Fibroblast of upper back skin (primary cell): Measurements from ENCODE around the gene ASB16.

Experiments
- DNase-seq: peaks from one replicate; pipeline ENCODE4 v3.0.0-alpha.2; 2013

Gene ASB16

DNA sequence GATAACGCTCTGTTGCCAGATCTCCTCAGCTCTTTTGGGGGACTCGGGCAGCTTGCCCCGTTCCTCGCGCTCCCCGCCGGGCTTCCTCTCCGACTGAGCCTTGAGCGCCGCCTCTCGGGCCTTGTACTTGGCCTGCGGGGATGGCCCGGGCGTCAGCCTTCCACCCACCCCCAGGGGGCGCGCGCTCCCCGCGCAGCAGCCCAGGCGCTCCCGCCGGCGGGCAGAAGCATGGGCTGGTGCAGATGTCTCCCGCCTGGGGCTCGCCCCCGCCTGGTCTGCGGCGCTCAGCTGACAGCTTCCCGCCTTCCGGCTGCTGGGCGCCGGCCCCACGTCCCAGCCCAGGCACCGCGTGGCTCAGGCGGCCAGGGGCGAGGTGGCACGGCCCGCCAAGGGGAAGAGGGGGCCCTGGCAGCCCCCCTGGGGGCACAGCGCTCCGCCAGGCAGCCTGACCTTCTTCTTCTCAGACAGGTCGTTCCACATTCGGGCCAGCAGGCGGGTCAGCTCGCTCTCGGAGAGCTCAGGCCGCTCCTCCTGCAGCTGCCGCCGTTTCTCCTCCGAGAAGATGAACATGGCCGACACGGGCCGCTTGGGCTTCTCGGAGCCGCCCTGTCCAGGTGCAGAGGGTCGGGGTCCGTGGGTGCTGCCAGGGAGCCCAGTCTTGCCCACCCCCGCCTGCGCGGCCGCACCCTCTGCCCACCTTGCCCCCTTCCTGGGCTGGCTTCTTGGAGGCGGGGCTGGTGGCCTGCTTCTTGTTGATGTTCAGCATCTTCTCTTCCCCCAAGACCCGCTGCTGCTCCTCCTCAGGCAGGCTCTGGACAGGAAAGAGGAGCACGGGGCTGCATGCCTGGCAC is 40.1 kb downstream of the ASB16 start:
- DNase-seq, result peak; percentile 83

- DNase-seq, result no peak
Measured at GRCh38 chr17:44211281-44212265, 41.1 kb downstream of the ASB16 start.

DNA sequence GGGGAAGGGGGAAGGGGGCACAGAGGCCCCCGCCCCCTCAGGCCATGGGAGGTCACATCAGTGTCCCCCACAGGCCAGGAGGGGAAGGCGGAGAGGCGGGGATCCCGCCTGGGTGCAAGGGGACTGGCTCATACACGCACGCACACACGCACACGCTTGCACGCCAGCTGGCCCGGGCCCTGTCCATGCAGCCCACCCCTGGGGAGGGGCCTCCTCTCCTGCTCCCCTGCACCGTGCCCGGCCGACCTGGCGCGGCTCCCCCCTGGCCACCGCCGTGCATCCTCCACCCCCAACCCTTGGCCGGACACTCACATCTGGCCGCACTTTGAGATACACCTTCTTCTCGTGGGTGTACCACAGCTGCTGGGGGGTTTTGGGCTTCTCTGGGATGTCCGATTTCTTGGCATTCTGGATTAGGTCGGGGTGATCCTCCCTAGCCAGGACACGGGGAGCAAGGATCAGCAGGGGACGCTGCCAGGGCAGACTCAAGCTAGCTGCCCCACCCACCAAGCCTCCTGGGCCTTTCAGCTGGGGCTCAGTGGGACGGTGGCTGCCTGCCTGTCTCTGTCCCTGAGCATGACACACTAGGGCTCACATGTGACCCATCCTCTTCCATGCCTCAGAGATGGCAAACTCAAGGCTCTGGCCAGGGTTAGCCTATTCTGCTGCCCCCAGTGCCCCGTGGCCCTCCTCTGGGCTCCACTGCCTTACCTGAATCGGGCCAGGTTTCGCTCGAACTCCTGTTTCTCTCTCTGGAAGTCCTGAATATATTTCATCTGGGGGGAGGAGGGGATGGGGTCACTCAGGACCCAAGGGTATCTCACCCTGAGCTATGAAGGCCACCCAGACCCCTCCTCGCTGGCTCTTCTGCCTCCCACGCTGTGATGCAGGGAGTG is 42.3 kb downstream of the ASB16 start:
- DNase-seq, result no peak

- no peak for DNase-seq
Measured at GRCh38 chr17:44213403-44214229, 43.1 kb downstream of the ASB16 start.

GRCh38 chr17:44214230-44214494 is 43.7 kb downstream of the ASB16 start:
- DNase-seq, result no peak

- no peak for DNase-seq
Measured at GRCh38 chr17:44214896-44215295, 44.4 kb downstream of the ASB16 start.

GRCh38 chr17:44216173-44216572 is 45.7 kb downstream of the ASB16 start:
- no peak for DNase-seq

DNA sequence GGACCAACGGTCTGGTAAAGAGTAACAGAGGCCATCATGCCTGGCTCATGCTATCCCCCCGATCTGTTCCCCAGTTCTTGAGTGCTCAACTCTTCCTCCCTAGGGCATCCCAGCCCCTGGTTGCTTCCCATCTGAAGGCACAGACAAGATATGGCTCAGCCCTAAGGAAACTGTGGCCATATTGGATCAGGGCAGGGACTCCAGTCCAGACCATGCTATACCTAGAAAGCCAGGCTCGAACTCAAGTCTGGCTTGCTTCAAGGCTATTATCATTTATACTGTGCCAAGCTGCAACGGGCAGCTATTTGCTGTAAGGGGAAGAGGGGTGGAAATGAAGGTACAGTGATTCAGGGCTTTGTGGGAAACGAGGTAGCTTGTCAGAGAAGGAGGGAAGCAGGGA is 46.2 kb downstream of the ASB16 start:
- no peak for DNase-seq

DNA sequence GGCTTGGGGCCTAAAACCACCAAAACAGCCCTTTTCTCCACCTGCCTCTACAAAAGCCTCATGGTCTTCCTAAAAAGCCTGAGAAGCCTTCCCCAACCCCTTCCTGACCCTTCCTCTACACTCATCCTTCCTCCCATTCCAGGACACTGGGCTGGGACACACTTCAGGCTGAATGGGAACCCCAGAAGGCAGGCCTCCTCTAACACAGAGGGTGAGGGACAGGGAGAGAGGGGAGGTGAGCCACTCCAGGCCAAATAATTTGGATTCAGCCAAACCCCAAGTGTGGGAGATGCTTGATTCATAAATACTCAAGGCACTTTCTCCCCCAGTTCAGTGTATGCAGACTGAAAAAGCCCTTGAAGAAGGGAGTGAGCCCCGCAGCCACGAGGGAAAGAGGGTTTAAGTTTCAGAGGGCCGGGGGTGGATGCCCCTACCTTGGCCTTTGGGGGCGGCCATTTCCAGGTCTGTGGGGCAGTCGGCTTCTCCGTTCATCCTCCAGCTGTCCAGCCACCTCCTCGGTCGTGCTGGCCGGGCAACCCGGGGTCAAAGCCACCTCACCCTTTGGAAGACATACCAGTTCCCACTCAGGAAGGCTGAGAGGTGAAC is 47.3 kb downstream of the ASB16 start:
- DNase-seq, result no peak

DNA sequence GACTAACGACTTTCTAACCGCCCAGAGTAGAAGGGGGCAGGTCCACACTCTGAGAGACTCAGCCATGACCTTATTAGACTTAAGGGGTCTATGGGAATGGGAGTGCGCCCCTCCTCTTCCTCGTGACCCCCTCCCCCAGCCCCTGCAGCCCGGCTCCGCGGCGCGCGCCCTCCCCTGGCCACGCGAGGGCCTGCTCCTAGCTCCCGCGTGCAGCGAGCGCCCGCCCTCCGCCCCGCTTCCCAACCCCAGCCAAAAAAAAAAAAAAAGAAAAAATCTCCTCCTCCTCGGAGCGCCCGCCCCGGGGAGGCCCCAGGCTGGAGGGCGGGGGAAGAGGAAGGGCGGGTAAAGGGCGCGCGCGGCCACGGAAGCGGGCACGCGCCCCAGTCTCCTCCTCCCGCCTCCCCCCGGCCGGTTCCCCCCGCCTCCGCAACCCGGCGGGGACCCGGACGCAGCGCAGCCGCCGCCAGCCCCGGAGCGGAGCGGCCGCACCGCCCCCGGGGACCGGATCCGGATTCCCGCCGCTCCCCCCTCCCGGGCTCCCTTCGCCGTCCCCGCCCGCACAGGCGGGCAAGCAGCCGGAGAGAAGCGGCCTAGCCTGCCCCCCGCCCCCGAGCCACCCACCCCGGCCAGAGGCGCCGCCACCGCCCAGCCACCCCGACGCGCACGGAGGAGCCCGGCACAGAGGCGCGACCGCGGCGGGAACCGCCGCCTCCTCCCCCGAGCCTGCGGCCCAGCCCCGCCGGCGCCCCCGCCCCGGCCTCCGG is 48.0 kb downstream of the ASB16 start:
- peak; percentile 94 for DNase-seq

DNA sequence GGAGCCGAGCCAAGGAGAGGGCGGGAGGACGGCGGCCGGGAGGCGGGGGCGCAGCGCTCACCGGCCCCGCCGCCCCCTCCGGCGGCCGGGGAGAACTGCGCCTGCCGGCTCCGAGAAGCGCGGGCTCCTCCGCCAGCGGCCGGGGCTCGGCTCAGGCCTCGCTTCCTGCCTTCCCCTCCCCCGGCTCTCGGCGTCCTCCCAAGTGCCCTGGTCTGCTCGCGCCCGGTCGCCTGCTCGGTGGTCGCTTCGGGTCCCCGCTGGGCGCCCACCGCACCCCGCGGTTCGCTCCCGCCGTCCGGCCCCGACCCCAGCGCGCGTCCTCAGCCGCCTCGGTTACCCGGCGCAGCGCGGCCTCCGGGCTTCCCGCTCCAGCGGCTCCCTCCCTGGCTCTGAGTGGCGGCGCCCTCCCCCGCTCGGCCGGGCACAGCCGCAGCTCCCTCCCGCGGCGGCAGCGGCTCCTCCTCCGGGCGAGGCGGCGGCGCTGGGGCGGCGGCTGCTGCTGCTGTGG is 48.7 kb downstream of the ASB16 start:
- peak; percentile 69 for DNase-seq

- DNase-seq, result peak; percentile 80
Measured at GRCh38 chr17:44219616-44220212, 49.2 kb downstream of the ASB16 start, which contains the start of gene UBTF. TSS of gene UBTF (minus strand) at chr17:44219675. CDS start at chr17:44218229, 1,446 bp downstream.

- peak; percentile 43 for DNase-seq
Measured at GRCh38 chr17:44220213-44221083, 49.9 kb downstream of the ASB16 start.

DNA sequence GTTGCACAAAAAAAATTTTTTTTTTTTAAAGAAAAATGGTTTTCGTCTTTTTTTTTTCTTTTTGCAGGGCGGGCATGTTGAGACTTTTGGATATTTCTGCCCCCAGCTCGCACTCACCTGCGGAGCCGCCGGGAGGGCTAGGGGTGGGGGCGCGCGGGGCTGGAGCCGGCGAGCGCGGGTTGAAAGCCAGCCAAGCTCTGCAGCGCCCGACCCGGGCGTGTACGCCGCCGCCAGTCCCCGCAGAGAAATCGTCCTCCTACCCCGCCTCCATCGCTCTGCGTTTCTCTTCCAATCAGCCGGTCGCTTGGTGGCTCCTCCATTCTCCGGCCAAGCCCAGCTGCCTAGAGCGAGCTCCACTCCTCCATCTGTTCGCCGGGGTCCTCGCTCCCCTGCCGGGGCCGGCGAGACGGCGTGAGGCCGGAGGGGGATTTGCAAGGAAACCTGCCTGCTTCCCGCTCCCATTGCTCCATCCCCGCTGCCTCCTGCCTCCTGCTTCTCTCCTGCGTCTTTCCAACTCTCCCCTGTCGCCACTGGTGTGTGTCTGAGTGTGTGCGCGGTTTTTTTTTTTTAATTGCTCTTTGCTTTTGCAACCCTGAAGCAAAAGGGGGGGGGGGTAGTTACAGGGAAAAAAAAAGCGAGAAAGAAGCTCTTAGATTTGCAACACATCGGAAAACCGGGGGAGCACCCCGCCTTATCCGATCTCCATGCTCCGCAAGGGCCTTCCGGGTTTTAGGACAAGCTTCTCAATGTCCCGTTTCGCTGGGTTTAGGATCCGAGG is 50.8 kb downstream of the ASB16 start:
- peak; percentile 82 for DNase-seq

DNA sequence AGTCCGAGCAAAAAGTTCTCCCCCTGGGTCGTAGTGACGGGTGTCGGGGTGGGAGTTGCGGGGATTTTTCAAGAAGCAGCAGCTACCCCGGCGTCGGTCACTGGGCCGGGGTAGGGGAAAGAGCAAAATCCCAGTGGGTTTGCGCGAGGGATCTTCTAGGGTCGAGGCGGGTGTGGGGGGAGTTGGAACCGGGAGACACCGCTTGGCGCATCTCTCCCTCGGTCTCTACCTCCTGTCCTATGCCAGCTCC is 51.3 kb downstream of the ASB16 start:
- DNase-seq, result no peak

DNA sequence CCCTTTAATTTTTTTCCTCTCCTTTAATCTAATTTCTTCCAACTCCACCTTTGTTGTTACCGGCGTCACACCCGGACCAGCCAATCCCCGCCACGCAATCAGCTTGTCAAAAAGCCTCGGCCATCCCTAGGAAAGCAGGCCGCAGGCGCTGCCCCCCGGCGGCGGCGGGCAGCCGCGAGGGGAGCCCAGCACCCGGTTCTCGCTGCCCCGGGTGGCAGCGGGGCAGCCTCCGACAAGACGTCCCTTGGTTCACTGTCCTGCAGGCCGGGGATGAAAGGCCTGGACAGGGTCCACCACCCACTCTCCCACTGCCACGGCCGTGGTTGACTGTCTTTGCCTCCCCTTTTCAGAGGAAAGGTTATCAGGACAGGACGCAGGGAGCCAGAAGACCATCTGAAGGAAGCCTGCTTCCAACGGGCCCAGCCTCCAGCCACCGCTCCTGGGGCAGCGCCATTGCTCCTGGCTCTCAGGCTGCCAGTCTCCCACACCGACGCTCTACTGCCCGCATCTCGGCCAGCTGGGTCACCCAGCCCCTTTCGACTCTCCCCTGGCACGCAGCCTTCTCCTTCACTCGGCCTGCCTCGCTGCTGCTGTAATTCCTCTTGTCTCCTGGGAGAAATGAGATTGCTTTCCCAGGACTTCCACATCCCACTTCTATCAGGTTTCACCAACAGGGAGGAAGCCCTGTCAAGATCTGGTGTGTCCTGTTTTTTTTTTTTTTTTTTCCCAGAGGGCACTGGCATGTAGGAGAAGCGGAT is 51.8 kb downstream of the ASB16 start:
- DNase-seq, result peak; percentile 79

GRCh38 chr17:44223541-44224071 is 53.1 kb downstream of the ASB16 start:
- DNase-seq, result peak; percentile 66
